SU-DHL-6 (cell line): Measurements from ENCODE around the gene PCDHGC5.

Source experiments
- H2AFZ ChIP-seq: fragments of 200-600 bp; sonication (generic); 2 replicates; pipeline ENCODE4 v1.6.1; 2014; ENCODE audit warnings: low read depth, mild to moderate bottlenecking, moderate library complexity, mixed read lengths, antibody characterized with exemption, low read length; ENCODE audit not compliant: severe bottlenecking
- H3F3A ChIP-seq: fragments of 200-600 bp; shearing (Covaris generic); 2 replicates; pipeline ENCODE4 v1.6.0; 2016; ENCODE audit warnings: antibody characterized with exemption, mild to moderate bottlenecking; ENCODE audit not compliant: insufficient read depth
- H3K27ac ChIP-seq: fragments of 200-600 bp; sonication (generic); 2 replicates; pipeline ENCODE4 v1.5.1; 2016; ENCODE audit warnings: low read depth, mild to moderate bottlenecking, low read length, moderate library complexity, mixed read lengths
- H3K27me3 ChIP-seq: fragments of 200-600 bp; sonication (generic), shearing (Covaris generic); 2 replicates; pipeline ENCODE4 v1.6.0; 2014; ENCODE audit warnings: mild to moderate bottlenecking, low read length
- H3K36me3 ChIP-seq: fragments of 200-600 bp; sonication (generic); 2 replicates; pipeline ENCODE4 v1.6.1; 2014; ENCODE audit warnings: mild to moderate bottlenecking, low read length, mixed read lengths
- H3K4me2 ChIP-seq: fragments of 300-600, 200-600 bp; shearing (Covaris generic), sonication (generic); 2 replicates; pipeline ENCODE4 v1.6.0; 2014; ENCODE audit warnings: low read length, low read depth, mild to moderate bottlenecking; ENCODE audit not compliant: poor library complexity, severe bottlenecking
- H3K4me3 ChIP-seq: fragments of 200-600 bp; sonication (generic); 2 replicates; pipeline ENCODE4 v1.5.1; 2014; ENCODE audit warnings: antibody characterized with exemption, low read length, mild to moderate bottlenecking, mixed read lengths; ENCODE audit not compliant: insufficient read depth, poor library complexity, severe bottlenecking
- H3K79me2 ChIP-seq: fragments of 200-600 bp; sonication (generic); 2 replicates; pipeline ENCODE4 v1.6.1; 2014; ENCODE audit warnings: mild to moderate bottlenecking, low read length, moderate library complexity; ENCODE audit not compliant: insufficient read depth
- H3K9ac ChIP-seq: fragments of 200-600 bp; sonication (generic); 2 replicates; pipeline ENCODE4 v1.7.0; 2014; ENCODE audit warnings: mild to moderate bottlenecking, low read length
- H3K9me2 ChIP-seq: fragments of 200-600 bp; sonication (generic); replicated peaks from 2 replicates; pipeline ENCODE4 v1.6.1; 2014; ENCODE audit warnings: low read length; ENCODE audit not compliant: insufficient read depth
- H3K9me3 ChIP-seq: fragments of 200-600 bp; sonication (generic); 2 replicates; pipeline ENCODE4 v1.6.1; 2014; ENCODE audit warnings: low read length, mixed read lengths; ENCODE audit not compliant: insufficient read depth
- H4K20me1 ChIP-seq: fragments of 200-600 bp; sonication (generic); 2 replicates; pipeline ENCODE4 v1.6.1; 2014; ENCODE audit warnings: low read depth, mild to moderate bottlenecking, antibody characterized with exemption, low read length, moderate library complexity, mixed read lengths
- EZH2phosphoT487 ChIP-seq: fragments of 200-600 bp; sonication (generic), shearing (Covaris generic); conservative IDR thresholded peaks from 2 replicates; pipeline ENCODE4 v1.6.1; 2018; ENCODE audit warnings: mild to moderate bottlenecking, antibody characterized with exemption, low read length, moderate library complexity, mixed read lengths
- TF ChIP-seq, protein P1 (sequence below): fragments of 200-600 bp; sonication (generic); IDR thresholded peaks from one replicate; pipeline ENCODE4 v1.5.1; 2017; ENCODE audit warnings: antibody characterized with exemption, mild to moderate bottlenecking, low read length, moderate library complexity; ENCODE audit not compliant: insufficient read depth, poor library complexity, severe bottlenecking

PCDHGC5 gene

DNA sequence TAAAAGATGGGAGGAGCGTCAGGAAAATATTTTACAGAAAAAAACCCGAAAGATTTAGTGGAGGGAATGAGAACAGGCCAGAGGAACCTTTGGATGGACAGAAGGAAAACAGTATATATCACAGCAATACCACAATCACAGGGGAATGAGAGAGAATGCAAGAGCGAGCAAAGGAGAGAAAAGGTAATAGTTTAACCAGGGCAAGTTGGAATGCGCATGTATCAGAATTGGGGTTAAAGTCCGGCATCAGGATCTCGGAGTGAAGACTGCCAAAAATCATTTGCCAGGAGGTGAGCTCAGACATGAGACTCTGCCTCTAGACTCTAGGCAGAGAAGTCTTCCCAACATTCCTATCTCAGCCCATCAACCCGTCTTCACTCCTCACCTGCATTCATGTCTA lies 36.8 kb downstream of the PCDHGC5 start:
- peaks cover 64% of the 10 kb centered on the region for H3K79me2 ChIP-seq
- TF ChIP-seq, protein P1, sequence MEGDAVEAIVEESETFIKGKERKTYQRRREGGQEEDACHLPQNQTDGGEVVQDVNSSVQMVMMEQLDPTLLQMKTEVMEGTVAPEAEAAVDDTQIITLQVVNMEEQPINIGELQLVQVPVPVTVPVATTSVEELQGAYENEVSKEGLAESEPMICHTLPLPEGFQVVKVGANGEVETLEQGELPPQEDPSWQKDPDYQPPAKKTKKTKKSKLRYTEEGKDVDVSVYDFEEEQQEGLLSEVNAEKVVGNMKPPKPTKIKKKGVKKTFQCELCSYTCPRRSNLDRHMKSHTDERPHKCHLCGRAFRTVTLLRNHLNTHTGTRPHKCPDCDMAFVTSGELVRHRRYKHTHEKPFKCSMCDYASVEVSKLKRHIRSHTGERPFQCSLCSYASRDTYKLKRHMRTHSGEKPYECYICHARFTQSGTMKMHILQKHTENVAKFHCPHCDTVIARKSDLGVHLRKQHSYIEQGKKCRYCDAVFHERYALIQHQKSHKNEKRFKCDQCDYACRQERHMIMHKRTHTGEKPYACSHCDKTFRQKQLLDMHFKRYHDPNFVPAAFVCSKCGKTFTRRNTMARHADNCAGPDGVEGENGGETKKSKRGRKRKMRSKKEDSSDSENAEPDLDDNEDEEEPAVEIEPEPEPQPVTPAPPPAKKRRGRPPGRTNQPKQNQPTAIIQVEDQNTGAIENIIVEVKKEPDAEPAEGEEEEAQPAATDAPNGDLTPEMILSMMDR, result no peak
- no peak for TF ChIP-seq EZH2phosphoT487
- no peaks in the 10 kb centered on the region for H3K9me3 ChIP-seq
- peak overlapping the region; percentile 86 for H3K9ac ChIP-seq
- peak overlapping the region; percentile 99 for H3K27ac ChIP-seq
- H3K27me3 ChIP-seq, result no peaks in the 10 kb centered on the region
- H3K4me3 ChIP-seq, result peak overlapping the region; percentile 24
- H4K20me1 ChIP-seq, result no peaks in the 10 kb centered on the region
- peaks cover 62% of the 10 kb centered on the region for H3F3A ChIP-seq
- H3K36me3 ChIP-seq, result peaks cover 45% of the 10 kb centered on the region
- H3K4me2 ChIP-seq, result peak overlapping the region; percentile 94
- no peak overlapping the region for H2AFZ ChIP-seq
- no peaks in the 10 kb centered on the region for H3K9me2 ChIP-seq

DNA sequence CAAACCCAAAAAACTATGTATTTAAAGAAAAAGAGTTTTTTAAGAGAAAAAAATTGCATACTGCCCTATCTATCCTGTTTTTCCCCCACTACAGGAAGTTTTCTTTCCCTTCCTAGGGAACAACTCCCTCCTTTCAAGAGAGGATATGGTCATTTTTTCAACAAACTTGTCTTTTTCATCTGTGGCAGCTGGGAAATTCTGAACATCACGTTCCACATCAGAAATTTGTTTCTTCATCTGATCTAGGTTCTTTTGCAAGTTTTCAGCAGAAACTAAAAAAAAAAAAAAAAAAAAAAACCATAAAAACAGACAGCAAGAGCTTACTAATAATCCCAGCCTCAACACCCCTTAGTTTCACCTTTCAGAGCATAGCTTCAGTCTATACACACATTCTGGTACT lies 38.5 kb downstream of the PCDHGC5 start:
- Histone ChIP-seq H3K4me2 (peak overlapping the region; percentile 94), H3K36me3 (peaks cover 30% of the 10 kb centered on the region), H3K9ac (peak overlapping the region; percentile 86), H2AFZ (no peak overlapping the region), H4K20me1 (no peaks in the 10 kb centered on the region), H3K27me3 (no peaks in the 10 kb centered on the region), H3K79me2 (peaks cover 57% of the 10 kb centered on the region), H3K4me3 (peak overlapping the region; percentile 57), H3F3A (peaks cover 68% of the 10 kb centered on the region), H3K9me2 (no peaks in the 10 kb centered on the region), H3K9me3 (no peaks in the 10 kb centered on the region), H3K27ac (peak overlapping the region; percentile 99)
- TF ChIP-seq EZH2phosphoT487, result no peak
- TF ChIP-seq, protein P1, result no peak

DNA sequence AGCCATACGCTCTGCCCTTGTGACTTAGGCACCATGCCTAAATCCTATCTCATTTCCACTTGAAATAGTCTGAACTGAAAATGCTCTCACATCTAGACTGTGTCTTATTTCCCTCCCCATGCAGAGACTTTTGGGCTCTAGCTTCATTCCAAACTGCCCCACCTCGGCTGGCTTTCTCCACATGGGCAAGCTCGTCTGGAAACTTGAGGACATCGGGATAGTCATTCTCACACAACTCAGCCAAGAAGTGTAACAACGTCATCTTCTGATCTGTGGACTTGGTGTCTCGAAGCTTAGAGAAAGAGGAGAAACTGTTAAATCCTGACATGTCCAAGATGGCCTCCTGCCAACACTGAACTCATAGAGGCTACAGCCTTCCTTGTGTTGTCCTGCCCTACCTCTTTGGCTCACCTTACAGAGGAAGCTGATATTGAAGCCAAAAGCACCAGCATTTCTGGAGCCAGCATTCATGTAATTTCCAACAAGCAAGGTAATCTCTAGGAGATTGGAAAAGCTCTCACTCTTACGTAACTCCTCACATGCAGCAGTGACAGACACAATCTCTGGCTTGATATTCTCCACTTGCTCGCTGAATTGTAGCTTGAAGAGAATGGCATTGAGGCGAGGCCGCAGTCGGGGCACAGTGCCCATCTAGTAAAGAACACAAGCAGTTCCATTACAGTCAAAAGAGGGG lies 39.6 kb downstream of the PCDHGC5 start:
- Histone ChIP-seq H3K27ac (peak overlapping the region; percentile 99), H4K20me1 (no peaks in the 10 kb centered on the region), H3K9me2 (no peaks in the 10 kb centered on the region), H3F3A (peaks cover 78% of the 10 kb centered on the region), H3K4me3 (peak overlapping the region; percentile 57), H3K27me3 (no peaks in the 10 kb centered on the region), H3K9ac (peak overlapping the region; percentile 86), H2AFZ (no peak overlapping the region), H3K9me3 (no peaks in the 10 kb centered on the region), H3K4me2 (peak overlapping the region; percentile 94), H3K79me2 (peaks cover 51% of the 10 kb centered on the region), H3K36me3 (peaks cover 29% of the 10 kb centered on the region)
- TF ChIP-seq EZH2phosphoT487, result no peak
- TF ChIP-seq, protein P1, result no peak
